Keratinocyte (primary cell): ENCODE results near the gene KLHL2. TPM values are rescaled to one million over a fixed set of nuclear protein-coding genes. Genes with fewer than 3 reads are reported as not detected.

Experiments used
- DNase-seq: peaks from one replicate; pipeline ENCODE4 v3.0.0-alpha.2; 2011; ENCODE audit warnings: low read depth, missing footprints, low spot score
- FAIRE-seq: peaks from 2 replicates; lab custom pipeline; 2011; peaks lifted over from hg19 to GRCh38; lab: Jason Lieb, UNC
- H2AFZ ChIP-seq: 2 replicates; pipeline ENCODE4 v1.6.0; 2012; ENCODE audit warnings: low read length, control low read depth, inconsistent platforms; ENCODE audit not compliant: control insufficient read depth
- H3K27ac ChIP-seq: 2 replicates; pipeline ENCODE4 v1.5.1; 2011; ENCODE audit warnings: low read length; ENCODE audit not compliant: control insufficient read depth, insufficient read depth
- H3K27me3 ChIP-seq: 3 replicates; pipeline ENCODE4 v1.6.0; 2011; ENCODE audit warnings: low read length; ENCODE audit not compliant: control insufficient read depth, insufficient read depth; ENCODE audit errors: extremely low read depth
- H3K36me3 ChIP-seq, 2 experiments: 2 replicates in 1 of 2; 3 replicates in 1 of 2; pipeline ENCODE4 v1.5.1; 2011; ENCODE audit warnings: low read length in 2 of 2, mild to moderate bottlenecking in 1 of 2; ENCODE audit not compliant: control insufficient read depth in 2 of 2, insufficient read depth in 2 of 2; ENCODE audit errors: extremely low read depth in 1 of 2
- H3K4me1 ChIP-seq: 3 replicates; pipeline ENCODE4 v1.5.1; 2011; ENCODE audit warnings: low read length; ENCODE audit not compliant: control insufficient read depth, insufficient read depth; ENCODE audit errors: extremely low read depth
- H3K4me2 ChIP-seq: 3 replicates; pipeline ENCODE4 v1.6.0; 2011; ENCODE audit warnings: low read depth, low read length; ENCODE audit not compliant: control insufficient read depth, insufficient read depth; ENCODE audit errors: extremely low read depth
- H3K4me3 ChIP-seq, 3 experiments: fragments of 200-600 bp in 1 of 3; sonication (generic) in 1 of 3; 2 replicates in 2 of 3; 3 replicates in 1 of 3; pipeline ENCODE4 v1.5.1; 2011 to 2016; ENCODE audit warnings: low read length in 3 of 3, mild to moderate bottlenecking in 3 of 3, control low read depth in 2 of 3, inconsistent platforms in 1 of 3, low read depth in 1 of 3, mixed read lengths in 1 of 3, mixed run types in 1 of 3, moderate library complexity in 1 of 3; ENCODE audit not compliant: control insufficient read depth in 2 of 3, insufficient read depth in 2 of 3; ENCODE audit errors: extremely low read depth in 1 of 3
- H3K79me2 ChIP-seq: 2 replicates; pipeline ENCODE4 v1.6.0; 2012; ENCODE audit warnings: low read length; ENCODE audit not compliant: control insufficient read depth, insufficient read depth
- H3K9ac ChIP-seq: 3 replicates; pipeline ENCODE4 v1.6.0; 2011; ENCODE audit warnings: low read length; ENCODE audit not compliant: control insufficient read depth, insufficient read depth; ENCODE audit errors: extremely low read depth
- H3K9me1 ChIP-seq: 3 replicates; pipeline ENCODE4 v1.6.0; 2011; ENCODE audit warnings: low read length; ENCODE audit not compliant: control insufficient read depth, insufficient read depth; ENCODE audit errors: extremely low read depth
- H3K9me3 ChIP-seq: 2 replicates; pipeline ENCODE4 v1.5.1; 2012; ENCODE audit warnings: low read depth, low read length; ENCODE audit not compliant: control insufficient read depth
- H4K20me1 ChIP-seq: 3 replicates; pipeline ENCODE4 v1.6.0; 2011; ENCODE audit warnings: low read length; ENCODE audit not compliant: control insufficient read depth, insufficient read depth; ENCODE audit errors: extremely low read depth
- EZH2 ChIP-seq: IDR thresholded peaks from one replicate; pipeline ENCODE4 v1.6.1; 2012; ENCODE audit warnings: inconsistent platforms, mild to moderate bottlenecking, low read length, moderate library complexity
- dilution Hi-C: fragments of 300-500 bp; cut with MboI; formaldehyde crosslinking; loops from one replicate; pipeline ENCODE4 v1.7.0; 2020; ENCODE audit warnings: low sequenced_read_pairs; ENCODE audit not compliant: extremely low pct_ligation_motif_present
- polyA plus RNA-seq, 5 experiments: library from polyadenylated mRNA; depleted of rRNA in 3 of 5; stranded (reverse) in 3 of 5; stranded (forward) in 1 of 5; unstranded in 1 of 5; fragments of >200 nt; gene quantifications; 1 replicate in 1 of 5; 2 replicates in 3 of 5; 3 replicates in 1 of 5; pipeline versions ENCODE4 v1.2.1 to v1.2.3, GENCODE V29; 2011 to 2012; ENCODE audit warnings: missing spikeins in 2 of 5, low read depth in 1 of 5, low replicate concordance in 1 of 5
- TF ChIP-seq, protein P1 (sequence below), 3 experiments: IDR thresholded peaks in 1 of 3; conservative IDR thresholded peaks in 1 of 3; optimal IDR thresholded peaks in 1 of 3; 2 replicates in 2 of 3; 3 replicates in 1 of 3; pipeline versions ENCODE3 to v1.5.1; 2011; ENCODE audit warnings: low read length in 3 of 3, mild to moderate bottlenecking in 3 of 3, moderate library complexity in 2 of 3, control low read depth in 1 of 3, inconsistent platforms in 1 of 3; ENCODE audit not compliant: insufficient read depth in 2 of 3; ENCODE audit errors: extremely low read depth in 1 of 3

KLHL2 gene
- polyA plus RNA-seq, 1 donor (not counting 4 experiments of a cell fraction or from before 2014, with no cell fraction given): 18.5 TPM

DNA sequence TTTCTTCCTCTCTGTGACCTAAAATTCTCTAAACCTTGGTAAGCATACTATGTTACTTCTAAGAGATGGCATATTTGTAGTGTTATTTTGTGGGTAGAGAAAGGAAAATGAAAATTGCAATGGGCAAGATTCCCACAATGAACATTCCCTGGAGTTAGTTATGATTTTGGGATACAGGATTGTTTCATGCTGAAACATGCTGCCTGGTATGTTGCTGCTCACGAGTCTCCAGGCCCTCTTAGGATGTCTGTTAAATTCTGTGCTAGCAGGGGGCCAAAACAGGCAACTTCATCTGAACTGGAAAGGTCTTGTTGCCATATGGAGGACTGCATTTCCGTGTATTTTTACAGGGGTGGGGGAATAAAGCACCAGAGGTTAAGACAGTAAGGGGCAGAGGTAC, 101.2 kb downstream of the KLHL2 start:
- H3K4me3 ChIP-seq: no peak overlapping the region
- peaks cover 14% of the 10 kb centered on the region for H3K4me1 ChIP-seq
- H3K9ac ChIP-seq: peak overlapping the region; percentile 19
- no peaks in the 10 kb centered on the region for H3K79me2 ChIP-seq
- DNase-seq (no peak), FAIRE-seq (peak; percentile 83)
- H3K27me3 ChIP-seq: no peaks in the 10 kb centered on the region
- no peaks in the 10 kb centered on the region for H3K9me1 ChIP-seq
- TF ChIP-seq, protein P1, sequence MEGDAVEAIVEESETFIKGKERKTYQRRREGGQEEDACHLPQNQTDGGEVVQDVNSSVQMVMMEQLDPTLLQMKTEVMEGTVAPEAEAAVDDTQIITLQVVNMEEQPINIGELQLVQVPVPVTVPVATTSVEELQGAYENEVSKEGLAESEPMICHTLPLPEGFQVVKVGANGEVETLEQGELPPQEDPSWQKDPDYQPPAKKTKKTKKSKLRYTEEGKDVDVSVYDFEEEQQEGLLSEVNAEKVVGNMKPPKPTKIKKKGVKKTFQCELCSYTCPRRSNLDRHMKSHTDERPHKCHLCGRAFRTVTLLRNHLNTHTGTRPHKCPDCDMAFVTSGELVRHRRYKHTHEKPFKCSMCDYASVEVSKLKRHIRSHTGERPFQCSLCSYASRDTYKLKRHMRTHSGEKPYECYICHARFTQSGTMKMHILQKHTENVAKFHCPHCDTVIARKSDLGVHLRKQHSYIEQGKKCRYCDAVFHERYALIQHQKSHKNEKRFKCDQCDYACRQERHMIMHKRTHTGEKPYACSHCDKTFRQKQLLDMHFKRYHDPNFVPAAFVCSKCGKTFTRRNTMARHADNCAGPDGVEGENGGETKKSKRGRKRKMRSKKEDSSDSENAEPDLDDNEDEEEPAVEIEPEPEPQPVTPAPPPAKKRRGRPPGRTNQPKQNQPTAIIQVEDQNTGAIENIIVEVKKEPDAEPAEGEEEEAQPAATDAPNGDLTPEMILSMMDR (optimal IDR thresholded peaks at IDR 0.05 in 1 of 3, IDR thresholded peaks at IDR 0.05 in 1 of 3, conservative IDR thresholded peaks at IDR 0.05 in 1 of 3; ENCODE audit: extremely low read depth in 1 of 3, insufficient read depth in 2 of 3, low read length in 3 of 3): no peak
- TF ChIP-seq EZH2: no peak
- H3K9me3 ChIP-seq: no peaks in the 10 kb centered on the region
- peak overlapping the region; percentile 17 for H3K4me2 ChIP-seq
- H3K27ac ChIP-seq: peak overlapping the region; percentile 22
- H3K36me3 ChIP-seq: peaks cover 1 to 4% of the 10 kb centered on the region in 2 experiments
- dilution Hi-C loops: no loop called here
- H4K20me1 ChIP-seq: no peaks in the 10 kb centered on the region
- peak overlapping the region; percentile 14 for H2AFZ ChIP-seq

DNA sequence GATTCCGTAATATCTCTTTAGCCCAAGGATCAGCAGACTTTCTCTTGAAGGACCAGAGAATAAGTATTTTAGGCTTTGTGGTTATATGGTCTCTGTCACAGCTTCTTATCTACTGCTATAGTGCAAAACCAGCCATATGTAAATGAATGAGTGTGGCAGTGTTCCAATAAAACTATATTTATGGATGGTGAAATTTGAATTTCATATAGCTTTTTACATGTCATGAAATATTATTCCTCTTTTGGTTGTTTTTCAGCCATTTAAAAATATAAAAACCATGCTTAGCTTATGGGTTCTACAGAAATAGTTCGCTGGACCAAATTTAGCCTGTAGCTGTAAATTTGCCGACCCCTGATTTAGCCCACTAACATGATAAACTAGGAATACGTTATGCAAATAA, 102.1 kb downstream of the KLHL2 start:
- Histone ChIP-seq H3K27ac (no peak overlapping the region), H3K79me2 (no peaks in the 10 kb centered on the region), H2AFZ (no peak overlapping the region), H3K36me3 (peaks cover 1 to 4% of the 10 kb centered on the region in 2 experiments), H3K9ac (no peak overlapping the region), H3K4me3 (no peak overlapping the region), H4K20me1 (no peaks in the 10 kb centered on the region), H3K4me2 (no peak overlapping the region), H3K9me3 (no peaks in the 10 kb centered on the region), H3K27me3 (no peaks in the 10 kb centered on the region), H3K9me1 (no peaks in the 10 kb centered on the region), H3K4me1 (peaks cover 14% of the 10 kb centered on the region)
- dilution Hi-C loops: no loop called here
- DNase-seq (no peak), FAIRE-seq (no peak)
- TF ChIP-seq, protein P1 (optimal IDR thresholded peaks at IDR 0.05 in 1 of 3, IDR thresholded peaks at IDR 0.05 in 1 of 3, conservative IDR thresholded peaks at IDR 0.05 in 1 of 3; ENCODE audit: extremely low read depth in 1 of 3, insufficient read depth in 2 of 3, low read length in 3 of 3): no peak
- TF ChIP-seq EZH2: no peak
